HPDE6-E6E7 (cell line): Measurements from ENCODE around the gene ZNF362.
"Not testable (repeated sequence)": the region's sequence is repeated elsewhere in the genome, so short reads cannot be mapped to it uniquely, and the experiment has no call there.

Source experiments
- DNase-seq: peaks from one replicate; pipeline ENCODE4 v3.0.0; 2011; ENCODE audit warnings: missing footprints; ENCODE audit errors: extremely low spot score

The ZNF362 gene, protein sequence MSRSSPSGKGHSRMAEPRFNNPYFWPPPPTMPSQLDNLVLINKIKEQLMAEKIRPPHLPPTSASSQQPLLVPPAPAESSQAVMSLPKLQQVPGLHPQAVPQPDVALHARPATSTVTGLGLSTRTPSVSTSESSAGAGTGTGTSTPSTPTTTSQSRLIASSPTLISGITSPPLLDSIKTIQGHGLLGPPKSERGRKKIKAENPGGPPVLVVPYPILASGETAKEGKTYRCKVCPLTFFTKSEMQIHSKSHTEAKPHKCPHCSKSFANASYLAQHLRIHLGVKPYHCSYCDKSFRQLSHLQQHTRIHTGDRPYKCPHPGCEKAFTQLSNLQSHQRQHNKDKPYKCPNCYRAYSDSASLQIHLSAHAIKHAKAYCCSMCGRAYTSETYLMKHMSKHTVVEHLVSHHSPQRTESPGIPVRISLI

DNA sequence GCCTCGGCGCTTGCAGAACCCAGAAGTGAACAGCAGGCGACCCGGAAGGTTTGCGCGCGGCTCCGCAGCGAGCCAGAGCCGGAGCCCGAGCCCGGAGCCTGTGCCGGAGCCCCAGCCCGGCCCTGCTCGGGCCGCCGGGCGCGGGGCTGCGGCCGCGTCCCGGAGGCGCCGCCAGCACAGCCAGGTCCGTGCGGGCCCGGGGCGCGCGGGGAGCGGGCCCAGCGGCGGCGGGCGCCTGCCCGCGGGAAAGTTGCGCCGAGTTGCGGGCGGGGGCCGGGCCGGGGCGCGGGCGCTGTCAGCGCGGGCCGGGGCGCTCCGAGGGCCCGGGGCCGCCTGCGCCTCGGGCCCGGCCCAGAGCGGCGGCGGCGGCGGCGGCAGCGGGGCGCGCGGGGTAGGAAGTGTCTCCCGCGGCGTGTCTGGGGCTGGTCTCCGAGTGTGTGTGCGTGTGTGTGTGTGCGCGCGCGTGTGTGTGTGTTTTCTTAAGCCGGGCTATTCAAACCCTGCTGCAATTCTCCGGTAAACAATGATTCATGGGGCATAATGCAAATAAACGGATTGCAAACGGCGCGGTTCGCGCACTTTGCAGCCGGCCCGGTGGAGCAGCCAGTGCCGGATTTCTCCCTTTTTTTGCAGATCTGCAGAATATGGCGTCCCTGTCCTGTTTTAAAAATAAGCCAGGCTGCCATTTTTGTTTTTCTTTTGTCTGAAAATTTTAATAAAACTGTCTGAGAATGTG, at the start of gene ZNF362:
Gene ZNF362, plus strand, starts transcription at position 22 of the 736 bp plus-strand sequence. CDS start 14,083 bp downstream, outside the sequence.
- no peak for DNase-seq

DNA sequence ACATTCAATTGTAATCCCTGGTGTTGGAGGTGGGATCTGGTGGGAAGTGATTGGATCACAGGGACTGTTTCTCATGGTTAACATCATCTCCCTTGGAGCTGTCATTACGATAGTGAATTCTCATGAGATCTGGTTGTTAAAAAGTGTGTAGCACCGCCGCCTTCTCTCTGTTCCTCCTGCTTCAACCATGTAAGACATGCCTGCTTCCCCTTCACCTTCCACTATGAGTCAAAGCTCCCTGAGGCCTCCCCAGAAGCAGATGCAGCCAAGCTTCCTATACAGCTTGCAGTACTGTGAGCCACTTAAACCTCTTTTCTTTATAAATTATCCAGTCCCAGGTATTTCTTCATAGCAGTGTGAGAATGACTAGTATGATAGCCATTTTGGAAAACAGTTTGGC, 44.3 kb upstream of the ZNF362 start:
- no peak for DNase-seq

DNA sequence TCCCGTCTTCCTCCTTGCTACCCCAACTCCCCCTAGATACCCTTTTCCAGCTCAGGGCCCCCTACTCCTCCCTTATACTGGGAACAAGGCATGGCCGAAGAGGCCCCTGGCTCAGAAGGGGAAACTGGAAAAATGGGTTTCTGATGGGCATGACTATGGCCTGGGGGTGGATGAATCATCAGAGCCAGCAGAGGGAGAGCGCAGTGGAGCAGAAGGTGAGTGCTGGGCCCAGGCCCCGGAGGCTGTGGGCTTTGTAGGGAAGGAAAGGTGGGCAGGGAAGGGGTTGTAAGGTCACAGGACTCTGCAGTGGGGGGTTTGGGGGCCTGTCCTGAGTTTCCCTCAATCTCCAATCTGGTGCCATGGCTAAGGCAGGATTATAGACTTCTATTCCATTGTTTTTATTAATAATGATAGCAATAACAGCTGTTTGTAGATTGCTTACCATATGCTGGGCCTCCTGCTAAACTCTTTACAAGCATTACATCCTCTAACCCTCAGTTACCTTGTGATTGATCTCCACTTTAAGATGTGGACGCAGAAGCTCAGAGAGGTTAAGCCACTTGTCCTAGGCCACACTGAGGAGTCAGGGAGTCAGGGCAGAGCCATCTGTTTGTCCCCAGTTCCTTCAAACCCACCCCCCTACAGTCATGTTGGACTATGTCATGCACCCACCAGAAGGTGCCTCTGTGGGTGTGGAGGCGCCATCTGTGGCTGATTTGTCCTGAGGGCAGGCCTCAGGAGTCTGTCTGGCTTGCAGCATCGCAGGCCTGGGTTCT, 36.2 kb upstream of the ZNF362 start:
- peak; percentile 90 for DNase-seq

DNA sequence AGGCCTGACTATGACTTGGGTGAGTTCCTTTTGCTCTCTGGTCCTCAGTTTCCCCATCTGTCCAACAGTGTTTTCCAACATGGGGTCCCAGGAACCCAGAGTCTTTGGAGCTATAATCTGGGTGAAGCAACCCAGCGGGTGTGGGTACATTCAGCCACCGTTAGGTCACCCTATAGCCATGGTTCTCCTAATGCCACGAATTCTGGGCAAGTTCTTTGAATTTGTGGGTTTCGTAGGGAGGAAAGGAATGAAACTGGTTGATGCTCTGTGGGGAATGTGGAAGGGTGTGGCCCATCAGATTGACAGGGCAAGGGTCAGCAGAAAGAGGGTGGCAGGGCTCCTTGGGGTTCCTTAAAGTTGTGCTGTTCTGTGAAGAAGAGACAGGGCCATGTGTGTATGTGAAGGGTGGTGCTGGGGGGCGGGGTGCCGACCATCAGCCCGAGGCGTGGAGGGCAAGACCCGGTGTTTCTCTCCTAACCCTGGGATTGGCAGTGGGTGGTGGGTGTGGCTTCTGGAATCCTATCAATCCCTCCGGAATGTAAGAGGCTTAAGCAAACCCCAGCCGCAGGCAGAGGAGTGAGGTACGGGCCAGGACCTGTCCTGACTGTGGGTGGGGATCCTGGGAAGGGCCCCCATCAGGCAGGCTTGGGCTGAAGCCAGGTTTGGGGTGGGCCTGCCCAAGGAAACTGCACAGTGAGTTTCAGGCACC, 35.5 kb upstream of the ZNF362 start:
- DNase-seq = peak; percentile 83

DNA sequence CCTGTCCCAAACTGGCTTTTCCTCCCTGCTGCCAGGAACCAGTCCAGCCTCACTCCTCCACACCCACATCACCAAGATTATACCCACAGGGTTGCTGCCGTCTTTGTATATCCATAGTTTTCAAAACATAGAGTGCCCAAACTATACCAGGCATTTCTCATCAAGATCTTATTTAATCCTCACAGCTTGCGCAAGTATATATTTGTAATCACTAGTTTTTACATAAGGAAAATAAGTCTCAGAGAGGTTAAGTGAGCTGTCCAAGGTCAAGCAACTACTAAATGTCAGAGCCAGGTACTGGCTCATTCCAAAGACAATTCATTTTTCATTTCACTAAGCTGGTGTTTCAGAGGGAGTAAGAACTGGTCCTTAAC, 34.9 kb upstream of the ZNF362 start:
- no peak for DNase-seq

DNA sequence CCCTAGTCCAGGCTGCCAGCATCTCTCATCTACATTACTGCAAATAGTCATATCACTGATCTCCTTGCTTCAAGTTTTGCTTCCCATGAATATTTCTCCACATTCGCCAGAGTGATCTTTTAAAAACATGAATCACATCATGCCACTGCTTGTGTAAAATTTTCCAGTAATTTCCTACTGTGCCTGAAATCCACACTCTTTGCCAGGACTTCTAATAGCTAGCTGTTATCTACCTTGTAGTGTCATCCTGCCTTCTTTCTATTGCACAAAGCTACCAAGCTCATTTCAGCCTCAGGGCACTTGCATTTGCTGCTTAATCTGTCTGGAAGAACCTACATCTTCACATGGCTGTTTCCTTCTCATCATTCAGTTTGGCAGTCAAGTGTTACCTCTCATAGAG, 33.9 kb upstream of the ZNF362 start:
- DNase-seq = no peak

DNA sequence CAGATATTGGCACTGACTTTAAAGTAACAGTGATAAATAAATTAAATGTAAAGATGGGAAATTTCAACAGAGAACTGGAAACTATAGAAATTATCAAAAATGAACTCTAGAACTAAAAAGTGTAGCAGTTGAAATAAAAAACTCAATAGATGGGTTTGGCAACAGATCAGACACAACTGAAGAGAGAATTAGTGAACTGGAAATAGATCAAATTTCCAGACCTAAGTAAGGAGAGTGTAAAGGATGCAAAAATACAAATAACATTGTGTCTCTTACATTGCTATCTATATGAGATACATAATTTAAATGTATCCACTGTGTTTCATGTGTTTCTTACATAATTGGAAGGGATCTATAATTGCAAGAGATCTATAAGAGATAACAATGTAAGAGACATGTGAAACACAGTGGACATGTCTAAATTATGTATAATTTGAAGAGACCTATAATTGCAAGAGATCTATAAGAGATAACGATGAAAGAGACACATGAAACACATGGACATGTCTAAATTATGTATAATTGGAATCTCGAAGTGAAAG, 32.1 kb upstream of the ZNF362 start:
- no peak for DNase-seq

DNA sequence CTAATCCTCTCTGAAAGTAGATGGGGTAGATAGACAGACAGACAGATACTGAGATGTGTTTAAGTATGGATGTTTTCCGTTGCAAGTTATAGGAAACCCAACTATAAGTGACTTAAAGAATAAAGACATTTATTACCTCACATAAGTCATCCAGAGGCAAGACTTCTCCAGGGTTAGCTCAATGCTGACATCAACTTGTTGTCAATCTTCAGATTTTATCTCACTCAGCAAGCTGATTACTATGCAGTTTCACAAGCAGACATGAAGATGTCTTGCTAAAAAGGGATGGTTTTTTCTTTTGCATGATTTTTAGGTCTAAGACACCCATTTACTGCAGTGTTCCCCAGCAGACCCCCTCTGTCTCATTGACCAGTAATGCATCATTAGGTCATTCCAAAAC, 30.7 kb upstream of the ZNF362 start:
- DNase-seq = no peak

DNA sequence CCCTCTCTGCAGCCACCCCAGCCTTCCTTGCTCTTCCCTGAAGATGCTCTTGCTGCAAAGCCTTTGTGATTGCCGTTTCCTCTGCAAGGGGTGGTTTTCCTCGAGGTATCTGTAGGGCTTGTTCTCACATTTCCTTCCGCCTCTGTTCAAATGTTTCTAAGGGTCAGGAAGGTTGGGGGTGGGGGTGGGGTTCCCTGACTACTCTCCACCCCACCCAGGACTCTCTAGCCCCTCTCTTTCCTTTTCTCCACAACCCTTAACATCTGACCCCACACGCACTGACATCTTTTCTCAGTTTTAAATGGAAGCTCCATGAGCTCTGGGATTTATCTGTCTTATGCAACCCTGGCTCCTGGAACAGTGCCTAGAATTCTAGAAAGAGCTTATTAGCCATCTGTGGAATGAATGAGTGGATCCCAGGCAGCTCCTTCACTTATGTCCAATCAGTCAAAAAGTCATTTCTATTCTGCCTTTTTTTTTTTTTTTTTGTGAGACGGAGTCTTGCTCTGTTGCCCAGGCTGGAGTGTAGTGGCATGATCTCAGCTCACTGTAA, 27.3 kb upstream of the ZNF362 start:
- DNase-seq = no peak

DNA sequence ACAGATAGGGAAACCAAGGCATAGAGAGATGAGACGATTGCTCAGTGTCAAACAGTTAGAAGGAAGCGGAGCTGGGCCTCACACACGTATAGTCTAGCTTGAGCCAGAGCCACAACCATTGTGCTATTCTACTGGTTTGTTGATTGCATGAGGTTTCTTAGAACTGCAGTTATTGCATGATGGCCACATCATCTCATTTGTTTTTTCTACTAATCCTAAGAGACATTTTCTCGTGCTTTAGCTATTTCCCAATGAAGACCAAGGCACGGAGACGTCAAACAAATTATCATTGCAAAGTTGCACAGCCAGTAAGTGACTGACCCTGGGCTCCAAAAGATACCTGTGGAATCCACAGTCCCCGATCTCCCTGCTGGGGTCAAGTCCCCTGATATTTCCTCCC, 25.1 kb upstream of the ZNF362 start:
- DNase-seq = no peak

DNA sequence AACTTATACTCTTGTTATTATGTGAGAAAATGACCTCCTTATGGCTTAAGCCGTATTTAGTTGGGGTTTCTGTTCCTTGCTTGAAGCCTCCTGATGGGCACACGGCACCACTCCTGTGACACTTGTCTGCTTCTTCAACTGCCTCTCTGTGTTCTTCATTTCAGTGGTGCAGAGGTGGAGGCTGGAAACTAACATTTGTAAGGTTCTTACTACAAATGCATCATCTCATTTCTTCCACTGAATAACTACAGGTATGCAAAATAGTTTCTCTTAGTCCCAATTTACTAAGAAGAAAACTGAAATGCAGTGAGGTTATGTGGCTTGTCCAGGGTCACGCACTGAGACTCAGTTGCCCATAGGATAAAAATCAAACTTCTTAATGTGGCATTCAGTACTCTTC, 23.6 kb upstream of the ZNF362 start:
- no peak for DNase-seq

DNA sequence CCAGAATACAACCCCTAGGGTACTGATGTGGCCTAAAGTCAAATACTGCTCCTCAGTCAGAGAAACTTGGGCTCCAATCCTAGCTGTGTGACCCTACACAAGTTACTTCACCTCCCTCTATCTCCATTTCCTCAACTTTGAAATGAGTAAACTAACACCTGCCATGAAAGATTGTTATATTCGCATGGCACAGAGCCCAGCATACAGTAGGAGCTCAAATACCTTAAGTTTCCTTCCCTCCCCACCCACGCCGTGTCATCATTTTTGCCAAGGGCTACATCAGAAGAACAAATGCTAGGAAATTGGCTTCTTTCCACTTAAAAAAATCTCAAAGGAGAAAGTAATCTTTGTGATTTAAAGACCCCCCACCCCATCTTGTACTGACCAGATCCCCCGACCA, 22.2 kb upstream of the ZNF362 start:
- DNase-seq = peak; percentile 20

DNA sequence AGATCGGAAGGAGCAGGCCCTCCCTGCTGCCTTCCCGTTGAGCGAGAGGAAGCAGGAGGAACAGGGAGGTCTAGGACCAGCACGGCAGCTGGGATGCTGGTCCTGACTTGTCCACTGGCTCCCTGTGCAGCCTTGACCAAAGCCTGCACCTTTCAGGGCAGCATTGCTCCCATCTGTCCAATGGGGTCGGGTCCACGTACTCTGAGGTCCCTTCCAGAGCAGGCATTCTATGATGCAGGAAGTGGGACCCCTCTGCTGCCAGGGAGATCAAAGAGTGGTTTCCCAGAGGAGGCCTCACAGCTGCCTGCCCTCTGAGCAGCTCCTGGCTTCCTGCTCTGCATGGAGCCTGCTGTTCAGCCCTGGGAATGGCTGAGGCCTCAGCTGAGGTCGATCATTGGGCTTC, 21.7 kb upstream of the ZNF362 start:
- DNase-seq = peak; percentile 17

DNA sequence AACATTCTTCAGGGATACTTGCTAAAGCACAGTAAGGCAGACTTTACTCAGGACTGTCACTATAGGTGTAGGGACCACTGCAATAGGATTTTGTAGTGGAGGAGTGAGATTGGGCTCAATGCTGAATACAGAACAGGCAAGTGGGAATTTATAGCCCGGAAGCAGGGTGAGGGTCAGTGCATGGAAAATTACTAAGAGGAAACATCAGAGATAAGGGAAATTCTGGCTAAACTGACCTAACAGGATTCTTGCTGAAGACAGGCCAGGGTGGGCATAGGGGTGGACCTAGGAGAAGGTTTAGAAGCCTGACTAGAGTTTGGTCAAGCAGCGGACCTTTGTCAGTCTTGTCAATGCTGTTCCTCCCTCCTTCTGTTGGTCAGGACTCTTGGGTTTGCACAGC, 20.8 kb upstream of the ZNF362 start:
- DNase-seq = no peak

DNA sequence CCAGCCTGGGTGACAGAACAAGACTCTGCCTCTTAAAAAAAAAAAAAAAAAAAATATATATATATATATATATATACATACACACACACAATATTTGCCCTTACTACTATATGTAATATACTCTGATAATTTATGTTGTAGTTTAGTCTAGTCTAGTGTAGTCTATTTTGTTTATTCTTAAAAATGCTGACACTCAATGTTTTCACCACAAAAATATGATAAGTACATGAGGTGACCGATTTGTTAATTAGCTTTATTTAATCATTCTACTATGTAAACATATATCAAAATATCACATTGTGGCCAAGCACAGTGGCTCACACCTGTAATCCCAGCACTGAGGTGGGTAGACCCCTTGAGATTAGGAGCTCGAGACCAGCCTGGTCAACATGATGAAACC, 19.8 kb upstream of the ZNF362 start:
- no peak for DNase-seq

DNA sequence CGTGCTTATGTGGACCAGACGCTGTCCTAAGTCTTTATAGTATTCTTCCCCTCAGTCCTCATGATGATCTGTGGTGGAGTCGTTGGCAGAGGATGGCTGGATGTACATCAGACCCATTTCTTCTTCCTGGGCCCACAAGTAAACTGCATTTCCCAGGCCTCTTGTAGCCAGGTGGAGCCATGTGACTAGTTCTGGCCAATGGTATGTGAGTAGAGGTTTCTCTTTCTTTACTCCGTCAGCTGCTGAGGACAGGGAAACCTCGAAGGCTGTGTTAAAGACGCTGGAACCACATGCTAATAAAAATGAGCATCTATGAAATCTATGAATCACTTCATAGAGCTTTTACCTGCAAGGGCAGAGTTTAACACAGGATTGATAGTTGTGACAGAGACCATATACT, 18.7 kb upstream of the ZNF362 start:
- no peak for DNase-seq

DNA sequence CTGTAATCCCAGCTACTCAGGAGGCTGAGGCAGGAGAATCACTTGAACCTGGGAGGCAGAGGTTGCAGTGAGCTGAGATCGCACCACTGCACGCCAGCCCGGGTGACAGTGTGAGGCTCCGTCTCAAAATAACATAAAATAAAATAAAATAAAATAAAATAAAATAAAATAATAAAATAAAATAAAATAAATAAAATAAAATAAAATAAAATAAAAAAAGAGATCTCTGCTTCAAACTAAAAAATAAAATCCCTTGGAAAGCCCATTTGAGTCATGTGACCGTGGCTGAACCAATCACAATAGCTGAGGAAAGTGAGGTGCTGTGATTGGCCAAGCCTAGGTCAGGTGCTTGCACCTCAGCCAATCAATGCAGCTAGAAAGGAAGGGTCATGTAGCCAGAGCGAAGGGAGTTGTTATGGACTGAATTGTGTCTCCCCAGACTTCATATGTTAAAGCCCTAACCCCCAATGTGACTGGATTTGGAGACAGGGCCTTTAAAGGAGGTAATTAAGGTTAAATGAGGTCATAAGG, 18.0 kb upstream of the ZNF362 start:
- DNase-seq = not testable (repeated sequence)

DNA sequence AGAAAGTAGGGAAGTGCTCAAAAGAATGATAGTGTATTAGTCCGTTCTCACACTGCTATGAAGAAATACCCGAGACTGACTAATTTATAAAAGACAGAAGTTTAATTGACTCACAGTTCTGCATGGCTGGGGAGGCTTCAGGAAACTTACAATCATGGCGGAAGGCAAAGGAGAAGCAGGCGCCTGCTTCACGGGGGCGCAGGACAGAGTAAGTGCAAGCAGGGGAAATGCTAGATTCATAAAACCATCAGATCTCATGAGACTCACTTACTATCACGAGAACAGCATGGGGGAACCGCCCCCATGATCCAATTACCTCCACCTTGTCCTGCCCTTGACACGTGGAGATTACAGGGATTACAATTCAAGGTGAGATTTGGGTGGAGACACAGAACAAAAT, 16.9 kb upstream of the ZNF362 start:
- not testable (repeated sequence) for DNase-seq

DNA sequence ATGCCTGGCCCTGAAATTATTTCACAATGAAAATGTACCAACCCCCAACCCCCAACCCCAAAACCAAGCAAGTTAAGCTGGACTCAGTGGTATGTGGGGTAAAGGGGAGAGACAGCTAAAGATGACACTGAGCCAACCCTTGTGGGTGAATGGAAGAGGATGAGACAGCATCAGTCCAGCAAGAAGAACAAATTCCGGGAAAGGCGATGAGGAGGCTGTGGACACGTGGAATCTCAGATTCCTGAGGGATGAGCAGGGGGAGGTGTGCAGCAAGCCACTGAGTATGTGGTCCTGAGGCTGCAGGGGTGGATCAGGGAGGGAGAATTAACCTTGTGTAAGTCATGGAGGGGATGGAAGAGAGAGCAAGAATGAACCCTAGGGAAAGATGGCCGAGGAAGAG, 14.4 kb upstream of the ZNF362 start:
- no peak for DNase-seq

DNA sequence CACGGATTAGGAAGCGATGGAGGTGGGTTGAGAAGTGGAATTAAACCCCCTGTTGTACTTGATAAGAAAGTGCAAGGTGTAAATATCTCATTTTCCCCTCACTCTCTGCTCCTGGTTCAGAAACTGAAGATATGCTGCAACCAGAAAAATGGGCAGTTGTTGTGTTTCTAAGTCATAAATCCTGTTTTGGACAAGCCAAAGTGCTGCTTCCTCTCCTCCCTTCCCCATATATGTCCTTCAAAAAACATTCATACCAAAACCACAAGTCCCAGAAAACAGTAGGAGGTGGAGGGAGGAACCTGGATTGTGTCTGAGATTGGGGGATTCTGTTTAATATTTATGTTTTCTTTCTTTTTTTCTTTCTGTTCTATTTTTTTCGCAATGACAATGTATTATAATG, 13.6 kb upstream of the ZNF362 start:
- no peak for DNase-seq
